Right atrium auricular region (tissue), 2 donors: ENCODE data around the gene CRTAC1. TPM values are rescaled to one million over a fixed set of nuclear protein-coding genes. Genes with fewer than 3 reads are reported as not detected.

Experiments
- DNase-seq: peaks from one replicate; pipeline ENCODE4 v3.0.0-alpha.2; 2019; ENCODE audit warnings: low spot score
- H3K27ac ChIP-seq, 2 donors: fragments of 200-600 bp; sonication (generic); 1 replicate in 1 of 2; 2 replicates in 1 of 2; pipeline ENCODE4 v1.5.1; 2016 to 2019
- H3K27me3 ChIP-seq, 2 donors: fragments of 200-600 bp; sonication (generic); one replicate each; pipeline versions ENCODE4 v1.5.1 to v1.6.0; 2017 to 2019
- H3K36me3 ChIP-seq: fragments of 200-600 bp; sonication (generic); one replicate; pipeline ENCODE4 v1.5.1; 2016
- H3K4me1 ChIP-seq, 2 donors: fragments of 200-600 bp; sonication (generic); one replicate each; pipeline versions ENCODE4 v1.5.1 to v1.6.0; 2017 to 2019
- H3K4me3 ChIP-seq, 2 donors: fragments of 200-600 bp; sonication (generic); 1 replicate in 1 of 2; 2 replicates in 1 of 2; pipeline ENCODE4 v1.5.1; 2017 to 2019; ENCODE audit warnings: mild to moderate bottlenecking in 1 of 2, moderate library complexity in 1 of 2
- H3K9me3 ChIP-seq, 2 donors: fragments of 200-600 bp; sonication (generic); one replicate each; pipeline ENCODE4 v1.5.1; 2019
- total RNA-seq, 2 donors: library from RNA; depleted of rRNA; stranded (reverse); fragments of >200 nt; gene quantifications; one replicate each; pipeline ENCODE4 v1.1.0, GENCODE V29; 2016
- TF ChIP-seq, protein P1 (sequence below), 2 donors: fragments of 200-600 bp; sonication (generic); IDR thresholded peaks; one replicate each; pipeline ENCODE4 v1.5.1; 2019; ENCODE audit warnings: antibody characterized with exemption in 2 of 2

The CRTAC1 gene
- total RNA-seq, 2 donors from 2014 or later, result 3.5 to 5.6 TPM

DNA sequence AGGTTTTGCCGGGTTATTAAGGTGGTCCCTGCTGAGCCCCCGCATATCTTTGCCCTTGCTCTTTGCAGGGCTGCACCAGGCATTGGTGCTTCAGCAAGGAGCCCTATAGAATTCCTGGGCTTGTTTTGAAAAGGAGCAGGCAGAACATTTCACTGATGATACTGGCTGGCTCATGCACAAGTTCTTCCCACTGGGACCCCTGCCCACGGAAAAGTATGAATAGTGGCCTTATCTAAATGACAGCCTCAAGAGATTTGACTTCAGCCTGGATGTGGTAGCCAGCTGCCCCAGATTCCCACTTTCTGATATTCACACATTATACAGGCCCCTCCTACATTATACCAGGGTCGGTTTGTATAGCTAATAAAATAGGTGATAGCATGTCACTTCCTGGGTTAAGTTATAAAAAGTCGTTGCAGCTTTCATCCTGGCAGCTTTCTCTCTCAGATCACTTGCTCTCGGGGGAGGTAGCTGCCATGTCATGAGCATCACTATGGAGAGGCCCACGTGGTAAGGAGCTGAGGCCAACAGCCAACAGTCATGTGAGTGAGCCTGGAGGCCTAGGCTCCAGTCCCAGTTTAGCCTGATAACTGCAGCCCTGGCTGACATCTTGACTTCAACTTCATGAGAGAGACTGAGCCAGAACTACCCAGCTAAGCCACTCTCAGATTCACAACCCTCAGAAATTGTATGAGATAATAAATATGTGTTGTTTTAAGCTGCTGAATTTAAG, 16.8 kb upstream of the CRTAC1 start:
- Histone ChIP-seq H3K27me3 (no peaks in the 10 kb centered on the region), H3K4me3 (no peak overlapping the region), H3K36me3 (no peaks in the 10 kb centered on the region), H3K4me1 (peaks cover 0 to 17% of the 10 kb centered on the region in 2 donors), H3K9me3 (no peaks in the 10 kb centered on the region), H3K27ac (peak overlapping the region; percentile 58 to 75)
- TF ChIP-seq, protein P1, sequence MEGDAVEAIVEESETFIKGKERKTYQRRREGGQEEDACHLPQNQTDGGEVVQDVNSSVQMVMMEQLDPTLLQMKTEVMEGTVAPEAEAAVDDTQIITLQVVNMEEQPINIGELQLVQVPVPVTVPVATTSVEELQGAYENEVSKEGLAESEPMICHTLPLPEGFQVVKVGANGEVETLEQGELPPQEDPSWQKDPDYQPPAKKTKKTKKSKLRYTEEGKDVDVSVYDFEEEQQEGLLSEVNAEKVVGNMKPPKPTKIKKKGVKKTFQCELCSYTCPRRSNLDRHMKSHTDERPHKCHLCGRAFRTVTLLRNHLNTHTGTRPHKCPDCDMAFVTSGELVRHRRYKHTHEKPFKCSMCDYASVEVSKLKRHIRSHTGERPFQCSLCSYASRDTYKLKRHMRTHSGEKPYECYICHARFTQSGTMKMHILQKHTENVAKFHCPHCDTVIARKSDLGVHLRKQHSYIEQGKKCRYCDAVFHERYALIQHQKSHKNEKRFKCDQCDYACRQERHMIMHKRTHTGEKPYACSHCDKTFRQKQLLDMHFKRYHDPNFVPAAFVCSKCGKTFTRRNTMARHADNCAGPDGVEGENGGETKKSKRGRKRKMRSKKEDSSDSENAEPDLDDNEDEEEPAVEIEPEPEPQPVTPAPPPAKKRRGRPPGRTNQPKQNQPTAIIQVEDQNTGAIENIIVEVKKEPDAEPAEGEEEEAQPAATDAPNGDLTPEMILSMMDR (IDR thresholded peaks at IDR 0.05), result no peak
- peak; percentile 65 for DNase-seq

DNA sequence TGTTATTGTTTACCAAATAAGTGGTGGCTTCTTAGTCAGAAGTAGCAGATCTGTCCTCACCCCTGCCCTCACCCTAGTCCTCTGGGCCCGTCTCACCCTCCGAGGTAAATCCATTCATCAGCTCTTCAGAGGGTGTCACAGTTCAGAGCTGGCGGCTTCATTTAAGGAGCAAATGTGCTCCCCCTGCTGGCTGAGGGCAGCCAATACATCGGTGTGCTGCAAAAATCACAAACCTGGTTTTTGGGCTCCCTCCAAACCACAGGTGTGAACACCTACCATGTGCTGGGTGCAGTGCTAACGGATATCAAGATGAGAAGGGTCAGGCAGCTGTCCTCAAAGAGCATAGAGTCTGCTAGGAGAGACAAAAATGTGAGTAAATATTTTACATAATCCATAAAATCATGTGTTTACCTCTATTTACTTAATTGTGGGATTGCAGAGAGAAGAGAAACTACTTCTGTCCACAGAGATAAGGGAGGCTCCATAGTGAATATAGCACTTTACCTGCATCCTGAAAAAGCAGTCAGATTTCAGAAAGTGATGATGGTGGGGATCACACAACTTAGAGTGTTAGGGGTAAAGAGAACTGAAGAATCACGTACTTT, 15.5 kb upstream of the CRTAC1 start:
- DNase-seq, result no peak
- Histone ChIP-seq H3K27ac (peak overlapping the region in 1 of 2 donors; percentile 58), H3K4me1 (peaks cover 0 to 17% of the 10 kb centered on the region in 2 donors), H3K4me3 (no peak overlapping the region), H3K9me3 (no peaks in the 10 kb centered on the region), H3K27me3 (no peaks in the 10 kb centered on the region), H3K36me3 (no peaks in the 10 kb centered on the region)
- TF ChIP-seq, protein P1 (IDR thresholded peaks at IDR 0.05), result peak; percentile 79 to 92

DNA sequence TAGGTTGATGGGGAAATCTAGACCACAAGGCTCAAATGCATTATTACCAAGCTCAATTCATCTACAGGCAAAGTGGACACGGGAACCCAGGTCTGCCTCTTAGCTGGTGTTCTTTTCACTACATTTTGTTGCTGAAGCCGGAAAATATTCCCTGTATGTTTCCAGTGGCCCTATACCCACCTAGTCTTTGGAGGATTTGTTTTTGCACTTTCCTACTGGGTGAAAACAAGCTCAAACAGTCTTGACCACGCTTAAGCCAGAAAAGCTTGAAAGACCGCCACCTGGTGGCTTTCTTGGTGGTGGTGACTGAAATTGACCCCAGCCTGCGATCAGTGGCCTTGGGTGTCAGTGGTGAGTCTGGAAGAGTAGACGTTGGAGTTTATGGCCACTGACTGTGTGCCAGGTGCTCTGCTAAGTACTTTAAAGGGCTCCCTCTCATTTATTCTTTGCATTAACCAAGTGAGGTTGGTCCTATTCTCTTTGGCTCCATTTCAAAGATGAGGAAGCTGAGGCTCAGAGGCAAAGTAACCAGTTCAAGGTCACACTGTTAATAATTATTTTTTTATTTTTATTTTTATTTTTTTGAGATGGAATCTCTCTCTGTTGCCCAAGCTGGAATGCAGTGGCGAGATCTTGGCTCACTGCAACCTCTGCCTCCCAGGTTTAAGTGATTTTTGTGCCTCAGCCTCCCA, 11.1 kb upstream of the CRTAC1 start:
- no peaks in the 10 kb centered on the region for H3K27me3 ChIP-seq
- peak; percentile 67 for DNase-seq
- TF ChIP-seq, protein P1 (IDR thresholded peaks at IDR 0.05), result peak; percentile 41 to 76

DNA sequence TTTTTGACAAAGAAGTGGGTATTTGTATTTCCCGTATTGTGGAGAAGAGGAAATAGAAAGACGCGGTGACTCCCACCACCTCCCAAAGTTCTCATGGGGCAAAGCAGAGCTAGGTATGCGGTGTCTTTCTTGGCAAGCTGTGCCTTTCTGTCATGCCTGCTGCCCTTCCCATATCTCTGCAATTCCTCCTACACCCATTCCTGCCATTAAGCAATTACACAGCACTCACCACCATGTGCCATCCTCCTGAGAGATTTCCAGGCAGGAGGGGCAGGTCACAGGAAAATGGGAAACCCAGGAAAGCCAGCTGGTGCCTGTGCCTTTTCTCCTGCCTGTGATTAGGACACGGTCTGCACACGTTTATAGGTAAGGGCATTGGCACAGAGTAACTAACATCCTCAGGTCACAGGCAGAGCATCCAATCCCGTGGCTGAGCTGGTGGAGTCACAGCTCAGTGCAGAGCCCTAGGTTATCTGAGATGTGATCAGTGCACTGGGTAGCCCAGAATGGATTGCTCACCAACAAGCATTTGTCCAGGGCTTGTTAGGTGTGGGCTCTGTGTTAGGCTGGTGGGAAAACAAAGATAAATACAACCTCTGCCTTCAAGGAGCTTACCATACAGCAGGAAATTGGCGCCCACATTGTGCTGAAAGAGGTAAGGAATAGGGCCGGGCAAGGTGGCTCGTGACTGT, 9.4 kb upstream of the CRTAC1 start:
- TF ChIP-seq, protein P1 (IDR thresholded peaks at IDR 0.05), result no peak
- H3K27ac ChIP-seq, result no peak overlapping the region
- H3K4me3 ChIP-seq, result no peak overlapping the region
- no peaks in the 10 kb centered on the region for H3K27me3 ChIP-seq
- H3K9me3 ChIP-seq, result no peaks in the 10 kb centered on the region
- no peaks in the 10 kb centered on the region for H3K36me3 ChIP-seq
- DNase-seq, result no peak
- no peaks in the 10 kb centered on the region for H3K4me1 ChIP-seq

More for the DNA sequence above, 11.1 kb upstream of the CRTAC1 start:
- Histone ChIP-seq H3K27ac (no peak overlapping the region), H3K9me3 (no peaks in the 10 kb centered on the region), H3K36me3 (no peaks in the 10 kb centered on the region), H3K4me3 (no peak overlapping the region), H3K4me1 (peaks cover 0 to 6% of the 10 kb centered on the region in 2 donors)

DNA sequence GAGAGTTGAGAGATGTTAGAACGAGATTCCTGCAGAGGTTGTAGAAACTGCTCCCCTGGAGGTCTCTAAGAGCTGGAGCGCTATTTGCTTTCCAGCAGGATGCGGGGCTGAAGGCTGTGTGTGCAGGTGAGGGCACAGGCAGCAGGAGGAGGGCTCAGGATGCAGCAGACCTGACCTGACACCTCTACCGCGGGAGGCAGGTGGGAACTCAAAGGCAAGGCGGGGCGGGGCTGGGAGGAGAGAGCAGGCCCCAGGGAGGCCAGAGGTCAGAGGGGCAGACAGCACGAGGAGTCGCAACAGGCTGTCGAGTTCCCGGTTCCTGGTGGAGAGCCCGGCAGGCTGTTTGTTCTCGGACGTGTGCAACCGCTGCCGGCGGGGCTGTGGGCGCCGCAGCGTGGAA, 7.9 kb upstream of the CRTAC1 start:
- Histone ChIP-seq H3K4me3 (no peak overlapping the region), H3K27ac (no peak overlapping the region), H3K36me3 (no peaks in the 10 kb centered on the region), H3K4me1 (no peaks in the 10 kb centered on the region), H3K27me3 (no peaks in the 10 kb centered on the region), H3K9me3 (no peaks in the 10 kb centered on the region)
- no peak for DNase-seq
- TF ChIP-seq, protein P1 (IDR thresholded peaks at IDR 0.05), result no peak
